ENCODE results near the gene SPACA5.
"Not testable (repeated sequence)": the region's sequence is repeated elsewhere in the genome, so short reads cannot be mapped to it uniquely, and the experiment has no call there.

Gene SPACA5

GRCh38 chrX:48021026-48021900 lies 14.5 kb downstream of the SPACA5 start:
- DNase-seq, result peak; percentile 26 to 74 (median 52)

- no peak for DNase-seq
Measured at GRCh38 chrX:48022100-48022499, 15.3 kb downstream of the SPACA5 start.

GRCh38 chrX:48022738-48023137 lies 15.9 kb downstream of the SPACA5 start:
- no peak for DNase-seq

GRCh38 chrX:48025561-48025960 lies 18.8 kb downstream of the SPACA5 start:
- peak in 2 of 5 experiments; percentile 6 to 47 for DNase-seq

- not testable (repeated sequence) for DNase-seq
Measured at GRCh38 chrX:48027545-48027944, 20.8 kb downstream of the SPACA5 start.

GRCh38 chrX:48028091-48028490 lies 21.3 kb downstream of the SPACA5 start:
- DNase-seq, result no peak

- no peak for DNase-seq
Measured at GRCh38 chrX:48030237-48030636, 23.4 kb downstream of the SPACA5 start.

GRCh38 chrX:48030641-48031173 lies 23.9 kb downstream of the SPACA5 start:
- not testable (repeated sequence) for DNase-seq

- no peak for DNase-seq
Measured at GRCh38 chrX:48035891-48036290, 29.1 kb downstream of the SPACA5 start.

GRCh38 chrX:48043056-48043455 lies 36.3 kb downstream of the SPACA5 start:
- no peak for DNase-seq

GRCh38 chrX:48045410-48046311 lies 38.9 kb downstream of the SPACA5 start:
- no peak for DNase-seq

GRCh38 chrX:48046846-48047245 lies 40.1 kb downstream of the SPACA5 start:
- DNase-seq, result no peak

- DNase-seq, result no peak
Measured at GRCh38 chrX:48058621-48059295, 52.0 kb downstream of the SPACA5 start.

- DNase-seq, result no peak
Measured at GRCh38 chrX:48059296-48059639, 52.5 kb downstream of the SPACA5 start.

Measured in T-helper 2 cell (primary cell).